B cell (primary cell): Measurements from ENCODE around the gene SMARCE1. TPM values are rescaled to one million over a fixed set of nuclear protein-coding genes. Genes with fewer than 3 reads are reported as not detected.

Experiments
- ATAC-seq: fragments of 200-7000 bp; cut with Tn5 transposase; one replicate; pipeline ENCODE4 v1.10.0; 2021; ENCODE audit warnings: low read depth, mild to moderate bottlenecking, moderate number of reproducible peaks, moderate library complexity
- CTCF ChIA-PET: fragments of 350-600 bp; sonication (Branson Sonifier 250); formaldehyde crosslinking; loops from one replicate; lab custom pipeline; 2021; ENCODE audit warnings: antibody characterized with exemption, inconsistent platforms; lab: Charles Lee
- POLR2A ChIA-PET: fragments of 350-600 bp; sonication (Branson Sonifier 250); formaldehyde crosslinking; loops from one replicate; lab custom pipeline; 2021; ENCODE audit warnings: antibody characterized with exemption; lab: Charles Lee
- DNase-seq: peaks from one replicate; pipeline ENCODE4 v3.0.0; 2013
- H2AFZ ChIP-seq: 2 replicates; pipeline ENCODE4 v1.6.1; 2012; ENCODE audit warnings: mild to moderate bottlenecking, low read depth, low read length; ENCODE audit not compliant: insufficient read depth, poor library complexity, severe bottlenecking
- H3K27ac ChIP-seq, 2 donors: 1 replicate in 1 of 2; 2 replicates in 1 of 2; pipeline ENCODE4 v1.5.1; 2012 to 2013; ENCODE audit warnings: low read length in 2 of 2, mild to moderate bottlenecking in 2 of 2, moderate library complexity in 1 of 2
- H3K27me3 ChIP-seq, 4 experiments: fragments of 200-600 bp in 1 of 4; sonication (generic) in 1 of 4; replicated peaks in 1 of 4; 1 replicate in 2 of 4; 2 replicates in 2 of 4; pipeline versions ENCODE4 v1.6.1 to v1.7.0; 2013 to 2016; ENCODE audit warnings: low read length in 3 of 4, mild to moderate bottlenecking in 2 of 4, mixed read lengths in 1 of 4, moderate library complexity in 1 of 4; ENCODE audit not compliant: insufficient read depth in 4 of 4, control insufficient read depth in 3 of 4; ENCODE audit errors: control extremely low read depth in 1 of 4
- H3K36me3 ChIP-seq, 2 experiments: replicated peaks in 1 of 2; 1 replicate in 1 of 2; 2 replicates in 1 of 2; pipeline versions ENCODE4 v1.6.1 to v1.7.1; 2013; ENCODE audit warnings: low read length in 1 of 2; ENCODE audit not compliant: insufficient read depth in 2 of 2, control insufficient read depth in 1 of 2; ENCODE audit errors: control extremely low read depth in 1 of 2, extremely low read depth in 1 of 2
- H3K4me1 ChIP-seq, 2 donors: fragments of 200-600 bp in 1 of 2; sonication (generic) in 1 of 2; 1 replicate in 1 of 2; 2 replicates in 1 of 2; pipeline versions ENCODE4 v1.5.1 to v1.6.1; 2013 to 2017; ENCODE audit warnings: low read length in 2 of 2; ENCODE audit not compliant: control insufficient read depth in 2 of 2, insufficient read depth in 2 of 2
- H3K4me2 ChIP-seq: replicated peaks from 2 replicates; pipeline ENCODE3; 2012; ENCODE audit warnings: mild to moderate bottlenecking, low read depth, low read length; ENCODE audit not compliant: poor library complexity, severe bottlenecking
- H3K4me3 ChIP-seq, 5 experiments: fragments of 200-600 bp in 1 of 5; sonication (generic) in 1 of 5; 1 replicate in 3 of 5; 2 replicates in 2 of 5; pipeline versions ENCODE4 v1.5.1 to v1.7.0; 2011 to 2016; ENCODE audit warnings: low read length in 4 of 5, mild to moderate bottlenecking in 4 of 5, low read depth in 2 of 5, control low read depth in 1 of 5, moderate library complexity in 1 of 5; ENCODE audit not compliant: insufficient read depth in 1 of 5; ENCODE audit errors: control extremely low read depth in 1 of 5, extremely low read depth in 1 of 5
- H3K79me2 ChIP-seq: fragments of 200-600 bp; sonication (generic); one replicate; pipeline ENCODE4 v1.6.0; 2016; ENCODE audit warnings: low read length; ENCODE audit not compliant: control insufficient read depth, insufficient read depth
- H3K9ac ChIP-seq: fragments of 200-600 bp; sonication (generic); 2 replicates; pipeline ENCODE4 v1.6.1; 2017; ENCODE audit warnings: mild to moderate bottlenecking, low read length, moderate library complexity
- H3K9me3 ChIP-seq, 3 donors: one replicate each; pipeline versions ENCODE4 v1.6.1 to v1.7.1; 2013; ENCODE audit warnings: low read length in 2 of 3; ENCODE audit not compliant: control insufficient read depth in 2 of 3, insufficient read depth in 1 of 3; ENCODE audit errors: control extremely low read depth in 1 of 3
- H4K20me1 ChIP-seq: 2 replicates; pipeline ENCODE4 v1.6.0; 2012; ENCODE audit warnings: mild to moderate bottlenecking, low read length; ENCODE audit not compliant: insufficient read depth, control insufficient read depth, poor library complexity, severe bottlenecking
- H3K27ac Mint-ChIP-seq: one replicate; pipeline ENCODE4 v1.8.0; 2021; ENCODE audit warnings: mixed read lengths
- H3K27me3 Mint-ChIP-seq: one replicate; pipeline ENCODE4 v1.8.0; 2021; ENCODE audit warnings: mixed read lengths
- H3K4me1 Mint-ChIP-seq: one replicate; pipeline ENCODE4 v1.8.0; 2021; ENCODE audit warnings: mixed read lengths
- H3K4me3 Mint-ChIP-seq: one replicate; pipeline ENCODE4 v1.8.0; 2021; ENCODE audit warnings: mixed read lengths
- H3K9me3 Mint-ChIP-seq: one replicate; pipeline ENCODE4 v1.8.0; 2022; ENCODE audit warnings: mixed read lengths; ENCODE audit not compliant: insufficient read depth
- CTCF ChIP-seq: fragments of 200-600 bp; IDR thresholded peaks from one replicate; pipeline ENCODE4 v1.8.0; 2022; ENCODE audit warnings: antibody characterized with exemption, mild to moderate bottlenecking
- EZH2 ChIP-seq: IDR thresholded peaks from 2 replicates; pipeline ENCODE4 v1.6.1; 2012; ENCODE audit warnings: borderline replicate concordance, low read depth, mild to moderate bottlenecking, moderate library complexity, low read length; ENCODE audit not compliant: insufficient read depth, poor library complexity, severe bottlenecking
- WGBS: methylation state at CpG from one replicate; pipeline ENCODE4 v1.1.5; 2013; ENCODE audit warnings: missing lambda C conversion rate; ENCODE audit not compliant: insufficient coverage; 5-methylcytosine and 5-hydroxymethylcytosine counted together
- intact Hi-C: fragments of 100-400 bp; cut with micrococcal nuclease; formaldehyde crosslinking; loops from one replicate; pipeline ENCODE4 v1.10.0; 2022
- polyA plus RNA-seq: library from polyadenylated mRNA; depleted of rRNA; stranded (reverse); fragments of >200 nt; gene quantifications from 2 replicates; pipeline ENCODE4 v1.2.3, GENCODE V29; 2012
- total RNA-seq, 2 donors: library from RNA; stranded (reverse); fragments of 120-200 nt in 1 of 2; gene quantifications; 1 replicate in 1 of 2; 2 replicates in 1 of 2; pipeline versions ENCODE4 v1.2.3 to v1.2.4, GENCODE V29; 2013 to 2022

Gene SMARCE1
- total and polyA plus RNA-seq, 2 donors (not counting 1 experiment from before 2014, with no cell fraction given): 19.9 to 128 TPM

- POLR2A ChIA-PET: no interaction called here
- H3K9me3 ChIP-seq: peaks cover 0 to 1% (median 0%) of the 10 kb centered on the region in 3 donors
- CTCF ChIA-PET: no interaction called here
These were observed 38.6 kb upstream of the SMARCE1 start for GRCh38 chr17:40686192-40686591.

GRCh38 chr17:40680998-40681397 is 33.4 kb upstream of the SMARCE1 start:
- CTCF ChIA-PET: no interaction called here

More at GRCh38 chr17:40686192-40686591, 38.6 kb upstream of the SMARCE1 start:
- Histone ChIP-seq H2AFZ (no peak overlapping the region), H3K27me3 (peaks cover 0 to 4% (median under 1%) of the 10 kb centered on the region in 4 experiments), H3K4me1 (no peaks in the 10 kb centered on the region), H3K4me3 (no peak overlapping the region), H3K36me3 (no peaks in the 10 kb centered on the region), H4K20me1 (no peaks in the 10 kb centered on the region), H3K79me2 (no peaks in the 10 kb centered on the region), H3K4me2 (no peak overlapping the region), H3K27ac (no peak overlapping the region), H3K9ac (no peak overlapping the region)
- DNase-seq (no peak), ATAC-seq (no peak)
- peaks cover 28% of the 10 kb centered on the region for H3K27me3 Mint-ChIP-seq
- H3K4me3 Mint-ChIP-seq: no peak overlapping the region
- intact Hi-C loops: no loop called here
- 92% methylated on average over 2 of the region's 4 CpGs for WGBS
- H3K4me1 Mint-ChIP-seq: no peaks in the 10 kb centered on the region
- H3K9me3 Mint-ChIP-seq: no peaks in the 10 kb centered on the region
- TF ChIP-seq CTCF (no peak), EZH2 (no peak)
- H3K27ac Mint-ChIP-seq: no peak overlapping the region

More at GRCh38 chr17:40680998-40681397, 33.4 kb upstream of the SMARCE1 start:
- peaks cover 68% of the 10 kb centered on the region for H3K27me3 Mint-ChIP-seq
- Histone ChIP-seq H3K4me1 (no peaks in the 10 kb centered on the region), H3K9me3 (peaks cover 0 to 1% (median 0%) of the 10 kb centered on the region in 3 donors), H3K9ac (no peak overlapping the region), H3K79me2 (no peaks in the 10 kb centered on the region), H3K27ac (no peak overlapping the region), H4K20me1 (no peaks in the 10 kb centered on the region), H3K27me3 (peaks cover 0 to 24% (median 12%) of the 10 kb centered on the region in 4 experiments), H3K4me3 (no peak overlapping the region), H3K36me3 (no peaks in the 10 kb centered on the region), H2AFZ (no peak overlapping the region), H3K4me2 (no peak overlapping the region)
- no peaks in the 10 kb centered on the region for H3K9me3 Mint-ChIP-seq
- DNase-seq (no peak), ATAC-seq (no peak)
- no peaks in the 10 kb centered on the region for H3K4me1 Mint-ChIP-seq
- intact Hi-C loops: no loop called here
- no peak overlapping the region for H3K4me3 Mint-ChIP-seq
- POLR2A ChIA-PET: no interaction called here
- H3K27ac Mint-ChIP-seq: no peak overlapping the region
- TF ChIP-seq EZH2: no peak
- no peak for TF ChIP-seq CTCF
